Choroid plexus epithelial cell (primary cell): ENCODE results near the gene RBMX.
A peak's percentile ranks its signal among the peaks of the same experiment; 100 is the strongest.

Source experiments
- DNase-seq: peaks from one replicate; pipeline ENCODE4 v3.0.0-alpha.2; 2010; ENCODE audit warnings: low read depth
- H3K4me3 ChIP-seq: 2 replicates; pipeline ENCODE4 v1.5.1; 2011; ENCODE audit warnings: low read depth, mild to moderate bottlenecking, control low read depth, low read length, moderate library complexity
- TF ChIP-seq, protein P1 (sequence below): conservative IDR thresholded peaks from 2 replicates; pipeline ENCODE4 v1.5.1; 2011; ENCODE audit warnings: low read depth, mild to moderate bottlenecking, control low read depth, inconsistent platforms, low read length, moderate library complexity

RBMX gene

DNA sequence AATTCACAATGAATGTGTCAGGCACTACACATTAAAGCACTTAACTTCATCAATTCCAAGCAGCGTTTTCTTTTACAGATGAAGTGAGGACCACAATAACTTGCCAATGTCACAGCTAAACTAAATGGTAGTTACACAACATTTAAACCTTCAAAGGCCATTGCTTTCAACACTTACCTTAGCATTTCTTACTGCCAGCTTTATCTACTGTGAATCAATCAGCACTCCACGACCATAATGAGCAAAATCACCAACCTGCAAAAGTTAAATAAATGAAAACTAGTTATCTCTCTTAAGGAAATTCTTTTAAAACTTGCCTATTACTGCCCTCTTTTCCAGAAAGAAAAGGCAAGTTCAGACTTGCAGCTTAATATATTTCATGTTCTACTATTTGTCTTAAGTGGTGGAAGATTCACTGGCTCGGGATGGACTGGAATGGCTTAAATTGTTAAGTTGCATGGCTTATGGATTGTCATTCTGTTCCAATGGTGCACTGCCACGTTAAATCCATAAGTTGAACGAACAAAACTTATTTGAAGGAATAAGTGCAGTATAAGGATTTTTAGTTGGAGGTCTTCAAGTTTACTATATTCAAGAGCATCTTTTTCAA lies 8.3 kb downstream of the RBMX start:
- TF ChIP-seq, protein P1, sequence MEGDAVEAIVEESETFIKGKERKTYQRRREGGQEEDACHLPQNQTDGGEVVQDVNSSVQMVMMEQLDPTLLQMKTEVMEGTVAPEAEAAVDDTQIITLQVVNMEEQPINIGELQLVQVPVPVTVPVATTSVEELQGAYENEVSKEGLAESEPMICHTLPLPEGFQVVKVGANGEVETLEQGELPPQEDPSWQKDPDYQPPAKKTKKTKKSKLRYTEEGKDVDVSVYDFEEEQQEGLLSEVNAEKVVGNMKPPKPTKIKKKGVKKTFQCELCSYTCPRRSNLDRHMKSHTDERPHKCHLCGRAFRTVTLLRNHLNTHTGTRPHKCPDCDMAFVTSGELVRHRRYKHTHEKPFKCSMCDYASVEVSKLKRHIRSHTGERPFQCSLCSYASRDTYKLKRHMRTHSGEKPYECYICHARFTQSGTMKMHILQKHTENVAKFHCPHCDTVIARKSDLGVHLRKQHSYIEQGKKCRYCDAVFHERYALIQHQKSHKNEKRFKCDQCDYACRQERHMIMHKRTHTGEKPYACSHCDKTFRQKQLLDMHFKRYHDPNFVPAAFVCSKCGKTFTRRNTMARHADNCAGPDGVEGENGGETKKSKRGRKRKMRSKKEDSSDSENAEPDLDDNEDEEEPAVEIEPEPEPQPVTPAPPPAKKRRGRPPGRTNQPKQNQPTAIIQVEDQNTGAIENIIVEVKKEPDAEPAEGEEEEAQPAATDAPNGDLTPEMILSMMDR = no peak
- no peak overlapping the region for H3K4me3 ChIP-seq

DNA sequence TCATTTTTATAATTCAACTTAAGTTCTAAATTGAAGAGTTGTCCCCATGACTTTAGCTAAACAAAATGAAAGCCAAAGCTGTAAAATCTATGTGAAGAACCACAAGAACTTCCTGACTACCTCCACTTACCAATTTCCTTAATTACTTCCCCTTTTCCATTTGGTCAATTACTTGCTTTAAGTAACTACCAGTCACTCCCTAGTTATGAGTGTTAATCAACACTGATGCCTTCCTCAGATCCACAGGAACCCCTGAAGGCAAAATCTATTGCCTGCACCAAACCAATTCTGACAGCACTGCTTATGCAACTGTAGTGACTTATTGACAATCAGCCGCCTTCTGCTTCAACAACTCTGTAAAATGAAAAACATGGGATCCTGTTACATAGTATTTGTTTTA lies 10.5 kb downstream of the RBMX start:
- TF ChIP-seq, protein P1 = no peak
- no peak for DNase-seq
- H3K4me3 ChIP-seq = no peak overlapping the region

More for the DNA sequence above, 8.3 kb downstream of the RBMX start:
- DNase-seq = no peak

DNA sequence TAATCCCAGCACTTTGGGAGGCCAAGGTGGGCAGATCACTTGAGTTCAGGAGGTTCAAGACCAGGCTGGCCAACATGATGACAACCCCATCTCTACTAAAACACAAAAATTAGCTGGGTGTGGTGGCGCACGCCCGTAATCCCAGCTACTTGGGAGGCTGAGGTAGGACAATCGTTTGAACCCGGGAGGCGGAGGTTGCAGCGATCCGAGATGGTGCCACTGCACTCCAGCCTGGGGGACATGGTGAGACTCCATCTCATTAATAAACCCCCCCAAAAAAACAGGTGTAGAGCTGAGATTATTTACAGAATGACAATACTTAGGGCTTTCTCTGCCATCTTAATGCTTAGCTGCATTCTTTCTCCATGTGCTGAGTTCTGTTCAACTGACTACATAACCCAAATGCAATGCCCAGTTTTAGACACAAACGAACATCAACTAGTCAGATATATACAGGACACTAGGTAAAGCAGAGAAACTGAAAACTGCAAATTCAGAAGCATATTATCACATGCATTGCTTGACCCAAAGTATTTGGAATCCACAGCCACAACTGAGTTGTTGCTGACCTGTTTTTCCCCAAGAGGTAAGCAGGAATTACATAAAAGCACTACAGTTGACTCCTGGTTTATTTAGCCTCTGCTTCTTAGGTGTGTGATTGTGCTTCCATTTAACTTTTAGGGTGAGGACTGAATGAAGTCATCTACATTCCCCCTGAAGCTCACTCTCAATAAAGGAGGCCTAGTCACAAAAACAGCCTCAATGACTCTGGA lies 12.1 kb downstream of the RBMX start:
- TF ChIP-seq, protein P1 = no peak
- DNase-seq = no peak

DNA sequence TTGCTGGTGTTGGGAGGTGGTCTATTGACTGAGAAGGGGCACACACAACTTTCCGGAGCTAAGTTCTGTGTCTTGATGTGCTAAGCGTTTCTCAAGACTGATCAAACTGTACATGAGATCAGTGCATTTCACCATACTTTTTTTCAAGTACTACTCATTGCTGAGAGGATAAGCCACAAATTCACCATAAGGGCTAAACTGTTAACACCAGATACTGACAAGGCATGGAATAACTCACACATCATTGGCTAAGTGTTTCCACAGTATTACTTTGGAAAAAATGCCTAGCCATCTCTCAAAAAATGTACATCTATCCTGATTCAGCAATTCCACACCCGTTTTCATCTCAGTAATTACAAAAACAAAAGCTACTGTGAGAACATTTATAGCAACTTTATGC lies 13.0 kb downstream of the RBMX start:
- DNase-seq = peak; percentile 23
- no peak overlapping the region for H3K4me3 ChIP-seq
- TF ChIP-seq, protein P1 = no peak

More for the DNA sequence above, 12.1 kb downstream of the RBMX start:
- H3K4me3 ChIP-seq = no peak overlapping the region

DNA sequence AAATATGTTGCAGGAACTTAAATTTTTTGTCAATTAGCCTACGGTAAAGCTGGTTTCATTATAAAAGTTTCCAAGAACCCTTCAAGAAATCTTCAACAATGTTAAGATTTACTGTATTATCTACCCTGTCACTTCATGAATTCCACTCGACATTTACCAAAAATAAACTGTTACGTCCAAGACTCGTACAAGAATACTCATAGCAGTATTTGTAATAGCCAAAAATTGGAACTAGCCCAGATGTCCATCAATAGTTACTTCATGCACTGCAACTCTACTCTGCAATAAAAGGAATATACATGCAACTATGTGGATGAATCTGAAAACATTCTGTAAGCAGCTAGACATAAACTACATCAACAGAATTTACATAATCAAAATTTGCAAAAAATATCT lies 13.4 kb downstream of the RBMX start:
- peak; percentile 29 for DNase-seq
- TF ChIP-seq, protein P1 = no peak
- H3K4me3 ChIP-seq = no peak overlapping the region

DNA sequence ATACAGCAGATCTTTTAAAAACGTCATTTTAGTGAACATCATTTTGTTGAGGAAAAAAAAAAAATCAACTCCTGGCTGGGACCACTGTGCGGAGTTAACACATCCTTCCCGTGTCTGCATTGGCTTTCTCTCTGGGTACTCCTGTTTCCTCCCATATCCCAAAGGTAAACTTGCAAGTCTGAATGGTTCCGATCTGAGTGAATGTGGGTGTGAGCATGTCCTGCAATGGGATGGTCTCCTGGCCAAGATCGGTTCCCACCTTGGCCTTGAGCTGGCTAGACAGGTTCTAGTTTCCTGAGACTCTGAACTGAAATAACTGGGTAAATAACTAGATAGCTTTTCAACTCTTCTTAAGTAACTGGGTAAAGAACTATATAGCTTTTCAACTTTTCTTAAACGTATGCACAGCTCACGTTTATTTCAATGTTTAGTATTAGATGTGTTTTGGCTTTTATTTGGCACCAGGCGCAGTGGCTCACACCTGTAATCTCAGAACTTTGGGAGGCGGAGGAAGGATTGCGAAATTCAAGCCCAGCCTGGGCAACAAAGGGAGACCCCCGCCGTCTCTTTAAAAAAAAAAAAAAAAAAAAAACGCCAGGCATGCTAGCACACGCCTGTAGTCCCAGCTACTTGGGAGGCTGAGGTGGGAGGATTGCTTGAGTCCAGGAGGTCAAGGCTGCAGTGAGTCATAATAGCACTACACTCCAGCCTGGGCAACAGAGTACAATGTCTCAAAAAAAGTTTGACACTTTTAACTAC lies 14.0 kb downstream of the RBMX start:
- H3K4me3 ChIP-seq = no peak overlapping the region
- no peak for DNase-seq
- TF ChIP-seq, protein P1 = no peak
